HepG2 (cell line): Measurements from ENCODE around the gene UCKL1. TPM values are rescaled to one million over a fixed set of nuclear protein-coding genes. Genes with fewer than 3 reads are reported as not detected.

Experiments used
- CENPX ChIP-seq: sonication (generic); formaldehyde crosslinking; IDR thresholded peaks from 2 replicates; pipeline ENCODE4 v1.9.0; 2021; ENCODE audit warnings: mild to moderate bottlenecking, missing genetic modification reagents, moderate library complexity
- HNRNPH1 ChIP-seq: fragments of 200-400 bp; formaldehyde crosslinking; optimal IDR thresholded peaks from 2 replicates; pipeline ENCODE3; 2017; ENCODE audit warnings: mild to moderate bottlenecking, low read depth, low read length
- HNRNPUL1 ChIP-seq: fragments of 200-400 bp; formaldehyde crosslinking; IDR thresholded peaks from 2 replicates; pipeline ENCODE4 v1.6.1; 2017; ENCODE audit warnings: low read depth, mild to moderate bottlenecking, low read length, moderate library complexity
- KAT8 ChIP-seq: IDR thresholded peaks from 2 replicates; pipeline ENCODE4 v1.6.1; 2016; ENCODE audit warnings: missing genetic modification reagents, missing compliant biosample characterization
- KLF11 ChIP-seq: IDR thresholded peaks from 2 replicates; pipeline ENCODE4 v1.6.1; 2016; ENCODE audit warnings: missing compliant biosample characterization
- MTA1 ChIP-seq: sonication (generic); formaldehyde crosslinking; IDR thresholded peaks from 2 replicates; pipeline ENCODE4 v1.4.0; 2020; ENCODE audit warnings: missing genetic modification reagents, mild to moderate bottlenecking, borderline replicate concordance
- PBX2 ChIP-seq: IDR thresholded peaks from 2 replicates; pipeline ENCODE4 v1.6.1; 2016; ENCODE audit warnings: control low read depth
- PRPF4 ChIP-seq: fragments of 200-400 bp; formaldehyde crosslinking; IDR thresholded peaks from 2 replicates; pipeline ENCODE4 v1.6.1; 2016; ENCODE audit warnings: low read length, low read depth; ENCODE audit not compliant: poor library complexity, severe bottlenecking
- RNF219 ChIP-seq: sonication (generic); formaldehyde crosslinking; IDR thresholded peaks from 2 replicates; pipeline ENCODE4 v1.5.0; 2020; ENCODE audit warnings: mild to moderate bottlenecking, missing genetic modification reagents
- STAT5B ChIP-seq: sonication (generic); formaldehyde crosslinking; IDR thresholded peaks from 2 replicates; pipeline ENCODE4 v1.4.0; 2020; ENCODE audit warnings: missing genetic modification reagents
- ZBTB7B ChIP-seq: sonication (generic); formaldehyde crosslinking; IDR thresholded peaks from 2 replicates; pipeline ENCODE4 v1.4.0; 2020; ENCODE audit warnings: missing genetic modification reagents
- ZBTB8A ChIP-seq: sonication (generic); formaldehyde crosslinking; IDR thresholded peaks from 2 replicates; pipeline ENCODE4 v1.4.0; 2020; ENCODE audit warnings: mild to moderate bottlenecking, low read depth, missing genetic modification reagents, borderline replicate concordance
- ZMAT5 ChIP-seq: sonication (generic); formaldehyde crosslinking; IDR thresholded peaks from 2 replicates; pipeline ENCODE4 v1.5.0; 2020; ENCODE audit warnings: mild to moderate bottlenecking, low read depth, missing genetic modification reagents, borderline replicate concordance
- ZNF576 ChIP-seq: sonication (generic); formaldehyde crosslinking; IDR thresholded peaks from 2 replicates; pipeline ENCODE4 v1.4.0; 2020; ENCODE audit warnings: mild to moderate bottlenecking, missing genetic modification reagents
- ZNF678 ChIP-seq: sonication (generic); formaldehyde crosslinking; IDR thresholded peaks from 2 replicates; pipeline ENCODE4 v1.4.0; 2020; ENCODE audit warnings: mild to moderate bottlenecking, missing genetic modification reagents
- ZNF788 ChIP-seq: sonication (generic); formaldehyde crosslinking; IDR thresholded peaks from 2 replicates; pipeline ENCODE4 v1.5.0; 2020; ENCODE audit warnings: mild to moderate bottlenecking, missing genetic modification reagents, borderline replicate concordance
- polyA plus RNA-seq, 8 experiments: library from polyadenylated mRNA; depleted of rRNA in 3 of 8; stranded (reverse) in 7 of 8; unstranded in 1 of 8; fragments of >200 nt; fragmentation: Illumina TruSeq in 4 of 8; extraction: Trizol in 4 of 8; gene quantifications; 2 replicates each; pipeline versions ENCODE4 v1.2.1 to v1.2.3, GENCODE V29; 2011 to 2016; ENCODE audit warnings: low read depth in 4 of 8, missing spikeins in 1 of 8, mixed read lengths in 1 of 8; ENCODE audit not compliant: insufficient read depth in 1 of 8
- total RNA-seq, 5 experiments: library from RNA; depleted of rRNA; stranded (reverse); fragments of >200 nt; fragmentation: Illumina TruSeq; extraction: Trizol; gene quantifications; 2 replicates each; pipeline ENCODE4 v1.2.3, GENCODE V29; 2016; ENCODE audit warnings: low read depth in 1 of 5

UCKL1 gene
- total and polyA plus RNA-seq, 2 of the 13 experiments (the other 11 are each of a cell fraction or from before 2014, with no cell fraction given) = 50.2 to 126 TPM

- TF ChIP-seq ZNF678 (CRISPR knock-in tag) (peak; percentile 99), RNF219 (no peak), CENPX (no peak; the same call in 1 of the 2 replicates), KAT8 (CRISPR knock-in tag) (peak; percentile 91), STAT5B (CRISPR knock-in tag) (peak; percentile 68; the same call in 1 of the 2 replicates), ZNF576 (peak; percentile 93), ZNF788 (peak; percentile 98), PBX2 (CRISPR knock-in tag) (no peak), MTA1 (CRISPR knock-in tag) (peak; percentile 97), HNRNPH1 (peak; percentile 66), ZBTB8A (CRISPR knock-in tag) (peak; percentile 96), HNRNPUL1 (no peak; the same call in 1 of the 2 replicates), PRPF4 (no peak), ZMAT5 (no peak), KLF11 (peak; percentile 86; the same call in 1 of the 2 replicates), ZBTB7B (CRISPR knock-in tag) (peak; percentile 98)
These were observed at the start of gene UCKL1 (continued) for GRCh38 chr20:63955827-63956663.
